Measurements from ENCODE around the gene TSNAX.
"Not testable (repeated sequence)": the region's sequence is repeated elsewhere in the genome, so short reads cannot be mapped to it uniquely, and the experiment has no call there.

TSNAX gene

GRCh38 chr1:231561647-231562383 is 33.3 kb downstream of the TSNAX start:
- no peak for DNase-seq (ENCODE audit: low spot score)

- no peak for DNase-seq (ENCODE audit: low spot score)
Observed at GRCh38 chr1:231563247-231563646, 34.8 kb downstream of the TSNAX start.

GRCh38 chr1:231564373-231564772 is 35.9 kb downstream of the TSNAX start:
- no peak for DNase-seq (ENCODE audit: low spot score)

- no peak for DNase-seq (ENCODE audit: low spot score)
Observed at GRCh38 chr1:231566496-231566895, 38.0 kb downstream of the TSNAX start.

- not testable (repeated sequence) for DNase-seq (ENCODE audit: low spot score)
Observed at GRCh38 chr1:231570262-231570661, 41.8 kb downstream of the TSNAX start.

GRCh38 chr1:231571904-231572303 is 43.4 kb downstream of the TSNAX start:
- DNase-seq (ENCODE audit: low spot score): no peak

GRCh38 chr1:231575472-231575871 is 47.0 kb downstream of the TSNAX start:
- no peak for DNase-seq (ENCODE audit: low spot score)

GRCh38 chr1:231576804-231577718 is 48.6 kb downstream of the TSNAX start:
- DNase-seq (ENCODE audit: low spot score): no peak

GRCh38 chr1:231580874-231581273 is 52.4 kb downstream of the TSNAX start:
- DNase-seq (ENCODE audit: low spot score): no peak

- DNase-seq (ENCODE audit: low spot score): no peak
Observed at GRCh38 chr1:231581859-231582258, 53.4 kb downstream of the TSNAX start.

- DNase-seq (ENCODE audit: low spot score): no peak
Observed at GRCh38 chr1:231583376-231583775, 54.9 kb downstream of the TSNAX start.

GRCh38 chr1:231584117-231584516 is 55.6 kb downstream of the TSNAX start:
- no peak for DNase-seq (ENCODE audit: low spot score)

GRCh38 chr1:231584921-231585320 is 56.5 kb downstream of the TSNAX start:
- no peak for DNase-seq (ENCODE audit: low spot score)

GRCh38 chr1:231590453-231591198 is 62.2 kb downstream of the TSNAX start:
- DNase-seq (ENCODE audit: low spot score): peak; percentile 18

- no peak for DNase-seq (ENCODE audit: low spot score)
Observed at GRCh38 chr1:231591466-231591865, 63.0 kb downstream of the TSNAX start.

GRCh38 chr1:231592809-231593208 is 64.3 kb downstream of the TSNAX start:
- DNase-seq (ENCODE audit: low spot score): no peak

GRCh38 chr1:231593264-231593663 is 64.8 kb downstream of the TSNAX start:
- DNase-seq (ENCODE audit: low spot score): not testable (repeated sequence)

- no peak for DNase-seq (ENCODE audit: low spot score)
Observed at GRCh38 chr1:231594123-231594522, 65.7 kb downstream of the TSNAX start.

GRCh38 chr1:231594749-231595148 is 66.3 kb downstream of the TSNAX start:
- DNase-seq (ENCODE audit: low spot score): no peak

- no peak for DNase-seq (ENCODE audit: low spot score)
Observed at GRCh38 chr1:231596337-231596791, 67.9 kb downstream of the TSNAX start.

GRCh38 chr1:231597971-231598370 is 69.5 kb downstream of the TSNAX start:
- no peak for DNase-seq (ENCODE audit: low spot score)

GRCh38 chr1:231600458-231600976 is 72.0 kb downstream of the TSNAX start:
- no peak for DNase-seq (ENCODE audit: low spot score)
